Activated T-cell treated with anti-CD3 and anti-CD28 coated beads, Interleukin-2, amount 50 U/mL, for 72 hours (primary cell): ENCODE measurements around the gene NT5C2. TPM values are rescaled to one million over a fixed set of nuclear protein-coding genes. Genes with fewer than 3 reads are reported as not detected.
"Not testable (repeated sequence)": the region's sequence is repeated elsewhere in the genome, so short reads cannot be mapped to it uniquely, and the experiment has no call there.

Source experiments
- ATAC-seq, 2 donors: fragments of 150-1000 bp; cut with Tn5 transposase; replicated peaks in 1 of 2; 2 replicates each; pipeline ENCODE4 v1.10.0; 2021; ENCODE audit warnings: moderate library complexity in 2 of 2, mild to moderate bottlenecking in 1 of 2
- DNase-seq, 2 donors: peaks; one replicate each; pipeline ENCODE4 v3.0.0; 2021 to 2022; ENCODE audit warnings: mixed read lengths in 1 of 2
- H3K27ac Mint-ChIP-seq: one replicate; pipeline ENCODE4 v1.8.0; 2022; ENCODE audit warnings: mild to moderate bottlenecking, moderate library complexity, mixed read lengths
- H3K27me3 Mint-ChIP-seq: one replicate; pipeline ENCODE4 v1.8.0; 2022; ENCODE audit warnings: low read depth, mixed read lengths
- H3K36me3 Mint-ChIP-seq, 2 donors: one replicate each; pipeline ENCODE4 v1.8.0; 2022; ENCODE audit warnings: mixed read lengths in 2 of 2, mild to moderate bottlenecking in 1 of 2; ENCODE audit not compliant: insufficient read depth in 2 of 2
- H3K4me1 Mint-ChIP-seq: one replicate; pipeline ENCODE4 v1.8.0; 2022; ENCODE audit warnings: low read depth, mixed read lengths
- H3K4me3 Mint-ChIP-seq, 2 donors: one replicate each; pipeline ENCODE4 v1.8.0; 2022; ENCODE audit warnings: mild to moderate bottlenecking in 2 of 2, mixed read lengths in 2 of 2, moderate library complexity in 2 of 2
- H3K9me3 Mint-ChIP-seq, 2 donors: one replicate each; pipeline ENCODE4 v1.8.0; 2022; ENCODE audit warnings: mixed read lengths in 2 of 2
- total RNA-seq, 2 donors: library from RNA; stranded (reverse); gene quantifications; one replicate each; pipeline ENCODE4 v1.2.3, GENCODE V29; 2022

NT5C2 gene
- total RNA-seq, 2 donors from 2014 or later, result 99.6 to 102 TPM

- H3K9me3 Mint-ChIP-seq, result no peaks in the 10 kb centered on the region
- DNase-seq (no peak), ATAC-seq (no peak)
- peak overlapping the region in 1 of 2 donors; percentile 3 for H3K4me3 Mint-ChIP-seq
- H3K4me1 Mint-ChIP-seq, result peaks cover 34% of the 10 kb centered on the region
- H3K27me3 Mint-ChIP-seq, result peaks cover 10% of the 10 kb centered on the region
- H3K27ac Mint-ChIP-seq, result peak overlapping the region; percentile 36
- peaks cover 4 to 5% of the 10 kb centered on the region in 2 donors for H3K36me3 Mint-ChIP-seq
These were observed 3.4 kb upstream of the NT5C2 start for GRCh38 chr10:103196516-103196915.

- no peaks in the 10 kb centered on the region for H3K9me3 Mint-ChIP-seq
- H3K4me1 Mint-ChIP-seq, result peaks cover 52% of the 10 kb centered on the region
- peaks cover 10% of the 10 kb centered on the region for H3K27me3 Mint-ChIP-seq
- ATAC-seq (no peak), DNase-seq (no peak)
- peak overlapping the region; percentile 82 to 100 for H3K4me3 Mint-ChIP-seq
- peak overlapping the region; percentile 21 for H3K27ac Mint-ChIP-seq
- peaks cover 4 to 10% of the 10 kb centered on the region in 2 donors for H3K36me3 Mint-ChIP-seq
These were observed 903 bp upstream of the NT5C2 start for GRCh38 chr10:103193820-103194529.

GRCh38 chr10:103192451-103193106 is 493 bp downstream of the NT5C2 start:
- ATAC-seq, result peak; percentile 61 to 67
- H3K27me3 Mint-ChIP-seq, result peaks cover 10% of the 10 kb centered on the region
- peaks cover 60% of the 10 kb centered on the region for H3K4me1 Mint-ChIP-seq
- peak overlapping the region; percentile 98 to 100 for H3K4me3 Mint-ChIP-seq
- DNase-seq, result peak; percentile 77 to 79
- peak overlapping the region; percentile 99 for H3K27ac Mint-ChIP-seq
- H3K9me3 Mint-ChIP-seq, result no peaks in the 10 kb centered on the region
- peaks cover 4 to 12% of the 10 kb centered on the region in 2 donors for H3K36me3 Mint-ChIP-seq

GRCh38 chr10:103192089-103192450 is 1.0 kb downstream of the NT5C2 start:
- Mint-ChIP-seq H3K27me3 (peaks cover 10% of the 10 kb centered on the region), H3K36me3 (peaks cover 4 to 12% of the 10 kb centered on the region in 2 donors), H3K9me3 (no peaks in the 10 kb centered on the region), H3K4me3 (peak overlapping the region; percentile 98 to 100), H3K27ac (peak overlapping the region; percentile 99), H3K4me1 (peaks cover 55% of the 10 kb centered on the region)
- DNase-seq, result peak; percentile 14 to 17
- peak; percentile 15 to 41 for ATAC-seq

- H3K27ac Mint-ChIP-seq, result peak overlapping the region; percentile 99
- DNase-seq, H3K9me3 Mint-ChIP-seq, H3K27me3 Mint-ChIP-seq, ATAC-seq: not testable (repeated sequence)
- peak overlapping the region; percentile 98 to 100 for H3K4me3 Mint-ChIP-seq
- peaks cover 55% of the 10 kb centered on the region for H3K4me1 Mint-ChIP-seq
- peaks cover 4 to 12% of the 10 kb centered on the region in 2 donors for H3K36me3 Mint-ChIP-seq
These were observed 1.9 kb downstream of the NT5C2 start for GRCh38 chr10:103191198-103191597.

- Mint-ChIP-seq H3K36me3 (peaks cover 4 to 10% of the 10 kb centered on the region in 2 donors), H3K27me3 (peaks cover 5% of the 10 kb centered on the region), H3K4me3 (no peak overlapping the region), H3K4me1 (peaks cover 79% of the 10 kb centered on the region), H3K9me3 (no peaks in the 10 kb centered on the region), H3K27ac (no peak overlapping the region)
- DNase-seq (no peak), ATAC-seq (no peak)
These were observed 4.2 kb downstream of the NT5C2 start for GRCh38 chr10:103188853-103189252.

- no peak for DNase-seq
- ATAC-seq, result no peak
- Mint-ChIP-seq H3K4me1 (peaks cover 84% of the 10 kb centered on the region), H3K36me3 (peaks cover 0 to 7% of the 10 kb centered on the region in 2 donors), H3K27me3 (no peaks in the 10 kb centered on the region), H3K27ac (no peak overlapping the region), H3K9me3 (no peaks in the 10 kb centered on the region), H3K4me3 (peak overlapping the region; percentile 6 to 29)
These were observed 6.9 kb downstream of the NT5C2 start for GRCh38 chr10:103186128-103186527.

- H3K4me1 Mint-ChIP-seq, result peaks cover 72% of the 10 kb centered on the region
These were observed 8.5 kb downstream of the NT5C2 start for GRCh38 chr10:103184615-103185014.

GRCh38 chr10:103183991-103184451 is 9.1 kb downstream of the NT5C2 start:
- not testable (repeated sequence) for DNase-seq, H3K9me3 Mint-ChIP-seq, H3K36me3 Mint-ChIP-seq, ATAC-seq, H3K4me3 Mint-ChIP-seq, H3K27me3 Mint-ChIP-seq, H3K27ac Mint-ChIP-seq
- peaks cover 72% of the 10 kb centered on the region for H3K4me1 Mint-ChIP-seq

More at GRCh38 chr10:103184615-103185014, 8.5 kb downstream of the NT5C2 start:
- DNase-seq (no peak), ATAC-seq (no peak)
- peak overlapping the region in 1 of 2 donors; percentile 32 for H3K4me3 Mint-ChIP-seq
- H3K27me3 Mint-ChIP-seq, result no peaks in the 10 kb centered on the region
- peaks cover 0 to 2% of the 10 kb centered on the region in 2 donors for H3K36me3 Mint-ChIP-seq
- H3K27ac Mint-ChIP-seq, result no peak overlapping the region
- no peaks in the 10 kb centered on the region for H3K9me3 Mint-ChIP-seq

- Mint-ChIP-seq H3K9me3 (no peaks in the 10 kb centered on the region), H3K27me3 (no peaks in the 10 kb centered on the region), H3K4me1 (peaks cover 50% of the 10 kb centered on the region), H3K36me3 (peaks cover 0 to 2% of the 10 kb centered on the region in 2 donors), H3K27ac (no peak overlapping the region), H3K4me3 (no peak overlapping the region)
- DNase-seq (no peak), ATAC-seq (no peak)
These were observed 11.8 kb downstream of the NT5C2 start for GRCh38 chr10:103181244-103181643.

- Mint-ChIP-seq H3K4me3 (no peak overlapping the region), H3K27me3 (no peaks in the 10 kb centered on the region), H3K36me3 (peaks cover 0 to 2% of the 10 kb centered on the region in 2 donors), H3K27ac (no peak overlapping the region), H3K9me3 (no peaks in the 10 kb centered on the region), H3K4me1 (peaks cover 42% of the 10 kb centered on the region)
- DNase-seq (no peak), ATAC-seq (no peak)
These were observed 12.6 kb downstream of the NT5C2 start for GRCh38 chr10:103180491-103180890.

GRCh38 chr10:103177123-103177522 is 15.9 kb downstream of the NT5C2 start:
- Mint-ChIP-seq H3K27ac (no peak overlapping the region), H3K4me3 (no peak overlapping the region), H3K9me3 (no peaks in the 10 kb centered on the region), H3K36me3 (peaks cover 0 to 9% of the 10 kb centered on the region in 2 donors), H3K4me1 (peaks cover 14% of the 10 kb centered on the region), H3K27me3 (no peaks in the 10 kb centered on the region)
- DNase-seq (no peak), ATAC-seq (no peak)

GRCh38 chr10:103175580-103176285 is 17.3 kb downstream of the NT5C2 start:
- Mint-ChIP-seq H3K4me1 (peaks cover 3% of the 10 kb centered on the region), H3K36me3 (peaks cover 0 to 11% of the 10 kb centered on the region in 2 donors), H3K27ac (no peak overlapping the region), H3K27me3 (no peaks in the 10 kb centered on the region), H3K9me3 (no peaks in the 10 kb centered on the region), H3K4me3 (no peak overlapping the region)
- ATAC-seq (no peak), DNase-seq (no peak)
